Brain microvascular endothelial cell (primary cell): ENCODE data around the gene DISP2.
A peak's percentile ranks its signal among the peaks of the same experiment; 100 is the strongest.

Experiments used
- DNase-seq: peaks from one replicate; pipeline ENCODE4 v3.0.0-alpha.2; 2020
- H3K27ac ChIP-seq: fragments of 250-450 bp; sonication (Bioruptor Pico); 2 replicates; pipeline ENCODE4 v1.5.1; 2020; ENCODE audit warnings: mild to moderate bottlenecking, moderate library complexity
- H3K27me3 ChIP-seq: fragments of 250-450 bp; sonication (Bioruptor Pico); replicated peaks from 2 replicates; pipeline ENCODE4 v1.5.1; 2020; ENCODE audit warnings: mild to moderate bottlenecking
- H3K36me3 ChIP-seq: fragments of 250-450 bp; sonication (Bioruptor Pico); replicated peaks from 2 replicates; pipeline ENCODE4 v1.5.1; 2020; ENCODE audit warnings: mild to moderate bottlenecking
- H3K4me3 ChIP-seq: 2 replicates; pipeline ENCODE4 v1.5.1; 2011; ENCODE audit warnings: low read depth, mild to moderate bottlenecking, control low read depth, low read length, moderate library complexity
- in situ Hi-C: cut with HindIII; loops from 2 replicates; pipeline ENCODE4 v1.10.0; 2017; ENCODE audit warnings: low sequenced_read_pairs, low pct_ligation_motif_present
- TF ChIP-seq, protein P1 (sequence below): IDR thresholded peaks from 2 replicates; pipeline ENCODE4 v1.5.1; 2011; ENCODE audit warnings: low read depth, mild to moderate bottlenecking, moderate library complexity, low read length, control low read depth, inconsistent platforms; ENCODE audit errors: missing control alignments

DISP2 gene

DNA sequence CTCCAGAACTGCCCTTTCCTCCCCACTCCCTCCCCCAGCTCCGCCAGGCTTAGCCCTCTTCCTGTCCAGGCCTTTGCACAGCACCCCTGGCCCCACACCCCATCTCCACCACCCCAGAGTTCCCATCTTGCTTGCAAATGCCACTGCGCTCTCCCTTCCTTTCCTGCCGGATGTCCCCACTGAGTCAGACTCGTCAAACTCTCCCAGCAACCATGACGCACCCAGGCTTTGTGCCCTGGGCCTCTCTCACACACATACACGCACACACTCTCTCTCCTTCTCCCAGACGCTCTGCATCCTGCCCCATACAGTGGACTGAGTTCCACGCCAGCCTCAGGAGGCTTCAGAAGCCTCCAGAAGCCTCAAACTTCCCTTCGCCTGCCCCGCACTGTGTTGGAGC lies 14.5 kb upstream of the DISP2 start:
- Histone ChIP-seq H3K27me3 (no peaks in the 10 kb centered on the region), H3K36me3 (no peaks in the 10 kb centered on the region), H3K27ac (peak overlapping the region; percentile 96), H3K4me3 (no peak overlapping the region)
- in situ Hi-C loops: no loop called here
- DNase-seq: peak; percentile 96
- TF ChIP-seq, protein P1, sequence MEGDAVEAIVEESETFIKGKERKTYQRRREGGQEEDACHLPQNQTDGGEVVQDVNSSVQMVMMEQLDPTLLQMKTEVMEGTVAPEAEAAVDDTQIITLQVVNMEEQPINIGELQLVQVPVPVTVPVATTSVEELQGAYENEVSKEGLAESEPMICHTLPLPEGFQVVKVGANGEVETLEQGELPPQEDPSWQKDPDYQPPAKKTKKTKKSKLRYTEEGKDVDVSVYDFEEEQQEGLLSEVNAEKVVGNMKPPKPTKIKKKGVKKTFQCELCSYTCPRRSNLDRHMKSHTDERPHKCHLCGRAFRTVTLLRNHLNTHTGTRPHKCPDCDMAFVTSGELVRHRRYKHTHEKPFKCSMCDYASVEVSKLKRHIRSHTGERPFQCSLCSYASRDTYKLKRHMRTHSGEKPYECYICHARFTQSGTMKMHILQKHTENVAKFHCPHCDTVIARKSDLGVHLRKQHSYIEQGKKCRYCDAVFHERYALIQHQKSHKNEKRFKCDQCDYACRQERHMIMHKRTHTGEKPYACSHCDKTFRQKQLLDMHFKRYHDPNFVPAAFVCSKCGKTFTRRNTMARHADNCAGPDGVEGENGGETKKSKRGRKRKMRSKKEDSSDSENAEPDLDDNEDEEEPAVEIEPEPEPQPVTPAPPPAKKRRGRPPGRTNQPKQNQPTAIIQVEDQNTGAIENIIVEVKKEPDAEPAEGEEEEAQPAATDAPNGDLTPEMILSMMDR: no peak

DNA sequence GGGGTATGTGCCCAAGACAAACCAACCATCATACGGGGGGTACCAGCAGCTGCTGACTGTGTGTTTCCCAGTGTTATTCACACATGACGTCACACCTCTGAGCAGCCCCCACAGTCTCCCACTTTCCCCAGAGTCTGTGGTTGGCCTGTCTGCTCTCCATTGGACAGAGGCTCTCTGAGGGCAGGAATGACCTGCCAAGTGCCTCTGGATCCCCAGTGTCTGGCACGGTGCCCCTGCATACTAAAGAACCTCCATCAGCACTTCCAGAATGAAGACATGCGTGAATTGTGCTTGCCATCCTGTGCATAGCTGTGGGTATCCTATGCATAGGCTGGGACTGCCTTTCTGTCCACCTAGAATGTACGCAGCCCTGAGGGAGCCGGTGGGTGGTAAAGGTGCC lies 13.8 kb upstream of the DISP2 start:
- peak; percentile 76 for DNase-seq
- in situ Hi-C loops: no loop called here
- Histone ChIP-seq H3K4me3 (no peak overlapping the region), H3K27ac (peak overlapping the region; percentile 96), H3K27me3 (no peaks in the 10 kb centered on the region), H3K36me3 (no peaks in the 10 kb centered on the region)
- TF ChIP-seq, protein P1: no peak

DNA sequence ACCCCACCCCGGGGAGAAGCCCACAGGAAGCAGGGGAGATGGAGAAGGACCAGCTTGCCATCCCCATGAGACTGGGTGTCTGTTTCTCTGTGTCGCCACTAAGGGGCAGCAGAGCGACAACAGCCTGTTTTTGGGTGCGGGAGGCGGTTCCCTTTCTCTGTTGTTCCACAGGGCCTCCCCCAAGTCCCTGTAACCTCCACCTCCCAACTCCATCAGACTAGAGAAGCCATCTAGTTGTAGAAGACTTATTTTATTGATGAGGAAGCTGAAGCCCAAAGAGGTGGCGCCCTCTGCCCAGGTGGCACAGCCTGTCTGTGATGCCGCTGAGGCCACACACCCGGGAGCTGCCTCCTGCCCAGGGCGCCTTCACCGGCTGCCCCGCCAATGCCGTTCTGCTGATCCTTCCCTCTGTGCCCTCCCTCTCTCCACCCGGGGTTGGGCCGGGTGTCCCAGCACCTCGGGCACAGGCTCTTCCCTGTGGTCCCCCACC lies 13.3 kb upstream of the DISP2 start:
- Histone ChIP-seq H3K27me3 (no peaks in the 10 kb centered on the region), H3K27ac (peak overlapping the region; percentile 96), H3K4me3 (no peak overlapping the region), H3K36me3 (no peaks in the 10 kb centered on the region)
- TF ChIP-seq, protein P1: peak; percentile 87
- peak; percentile 53 for DNase-seq
- in situ Hi-C loops: no loop called here

DNA sequence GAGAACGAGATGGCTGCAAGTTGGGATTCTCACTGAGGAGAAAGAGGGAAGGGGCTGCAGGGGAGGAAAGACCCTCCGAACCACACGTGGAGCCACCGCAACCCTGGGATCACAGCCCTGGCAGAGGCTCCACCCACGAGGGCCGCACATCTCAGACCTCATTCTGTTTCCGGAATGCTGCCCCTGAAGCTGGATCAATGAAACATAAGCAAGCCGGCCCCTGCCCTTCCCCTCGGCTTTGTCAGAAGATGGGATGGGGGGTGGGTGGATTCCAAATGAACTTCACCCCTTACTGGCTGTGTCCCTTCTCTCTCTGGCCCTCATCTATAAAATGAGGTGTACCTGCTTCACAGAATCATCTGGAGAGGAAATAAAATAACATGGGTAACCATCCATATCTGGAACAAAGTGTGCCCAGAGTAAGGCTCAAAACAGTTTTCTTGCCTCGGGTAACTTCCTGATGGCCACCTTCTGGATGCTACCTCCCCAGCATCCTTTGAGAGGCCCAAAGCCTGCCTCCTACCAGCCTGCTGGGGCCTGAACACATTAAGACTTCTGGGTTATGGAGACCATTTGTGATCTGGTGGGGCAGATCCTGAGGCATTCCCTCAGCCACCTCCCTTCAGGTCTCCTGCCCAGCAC lies 12.7 kb upstream of the DISP2 start:
- no peak for DNase-seq
- in situ Hi-C loops: no loop called here
- no peaks in the 10 kb centered on the region for H3K36me3 ChIP-seq
- H3K27ac ChIP-seq: no peak overlapping the region
- TF ChIP-seq, protein P1: no peak
- no peak overlapping the region for H3K4me3 ChIP-seq
- no peaks in the 10 kb centered on the region for H3K27me3 ChIP-seq

DNA sequence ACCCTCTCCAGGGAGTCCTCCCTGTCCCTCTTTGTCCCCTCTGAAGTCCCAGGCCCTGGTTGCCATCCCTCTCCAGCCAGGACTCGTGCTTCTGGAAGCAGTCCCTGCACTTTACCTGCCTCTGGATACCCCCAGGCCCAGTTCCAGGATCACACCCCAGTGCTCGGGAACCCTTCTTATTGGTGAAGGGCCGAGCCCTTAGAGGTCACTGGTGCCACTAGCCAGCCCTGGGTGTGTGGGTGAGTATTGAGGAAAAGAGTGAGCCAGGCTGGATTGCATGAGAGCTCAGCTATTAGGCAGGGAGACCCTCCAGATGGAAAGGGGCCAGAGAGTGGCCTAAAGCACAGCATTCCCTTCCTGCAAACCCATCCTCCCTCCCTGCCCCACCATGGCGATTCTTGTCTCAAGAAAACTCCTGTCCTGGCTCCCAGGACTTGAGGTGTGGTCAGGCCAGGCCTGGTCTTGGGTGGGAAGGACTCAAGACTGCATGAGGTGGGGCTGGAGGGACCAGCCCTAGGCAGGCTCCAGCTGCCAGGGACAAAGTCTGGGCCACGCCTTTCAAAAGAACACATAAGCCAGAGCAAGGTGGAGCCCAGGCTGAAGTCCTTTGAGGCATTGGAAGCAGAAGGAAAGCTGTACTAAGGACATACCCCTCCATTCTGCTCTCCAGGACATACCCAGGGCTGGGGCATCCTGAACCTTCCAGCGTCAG lies 12.0 kb upstream of the DISP2 start:
- H3K4me3 ChIP-seq: no peak overlapping the region
- TF ChIP-seq, protein P1: peak; percentile 1
- no peaks in the 10 kb centered on the region for H3K27me3 ChIP-seq
- DNase-seq: no peak
- no peak overlapping the region for H3K27ac ChIP-seq
- in situ Hi-C loops: no loop called here
- H3K36me3 ChIP-seq: no peaks in the 10 kb centered on the region
